Neural cell (in vitro differentiated cells): ENCODE measurements around the gene SCYL1. TPM values are rescaled to one million over a fixed set of nuclear protein-coding genes. Genes with fewer than 3 reads are reported as not detected.

ENCODE experiments used
- H2AFZ ChIP-seq: fragments of 200-600, 300-800 bp; sonication (generic), shearing (Covaris generic); 2 replicates; pipeline ENCODE4 v1.6.0; 2014; ENCODE audit warnings: low read depth, mild to moderate bottlenecking, antibody characterized with exemption, low read length, moderate library complexity
- H3F3A ChIP-seq: fragments of 200-600 bp; shearing (Covaris generic); 2 replicates; pipeline ENCODE4 v1.6.1; 2016; ENCODE audit warnings: mild to moderate bottlenecking, moderate library complexity, mixed read lengths, antibody characterized with exemption, low read length; ENCODE audit not compliant: insufficient read depth, poor library complexity, severe bottlenecking
- H3K27ac ChIP-seq: fragments of 200-600, 300-800 bp; sonication (generic), shearing (Covaris generic); 2 replicates; pipeline ENCODE4 v1.5.1; 2014; ENCODE audit warnings: mild to moderate bottlenecking, low read length, moderate library complexity
- H3K27me3 ChIP-seq: fragments of 300-800, 200-600 bp; sonication (generic), shearing (Covaris generic); 2 replicates; pipeline ENCODE4 v1.6.0; 2014; ENCODE audit warnings: mild to moderate bottlenecking, low read depth, low read length, moderate library complexity; ENCODE audit not compliant: insufficient read depth
- H3K36me3 ChIP-seq: fragments of 300-800, 200-600 bp; sonication (generic), shearing (Covaris generic); 2 replicates; pipeline ENCODE4 v1.5.1; 2014; ENCODE audit warnings: mild to moderate bottlenecking, antibody characterized with exemption, low read length, moderate library complexity; ENCODE audit not compliant: insufficient read depth
- H3K4me2 ChIP-seq: fragments of 300-800, 200-600 bp; sonication (generic), shearing (Covaris generic); 2 replicates; pipeline ENCODE4 v1.6.0; 2014; ENCODE audit warnings: mild to moderate bottlenecking, low read length
- H3K4me3 ChIP-seq: fragments of 300-800, 200-600 bp; sonication (generic), shearing (Covaris generic); 2 replicates; pipeline ENCODE4 v1.5.1; 2014; ENCODE audit warnings: mild to moderate bottlenecking, low read length, moderate library complexity
- H3K79me2 ChIP-seq: fragments of 200-600 bp; shearing (Covaris generic); replicated peaks from 2 replicates; pipeline ENCODE4 v1.6.0; 2014; ENCODE audit warnings: mild to moderate bottlenecking, low read length, moderate library complexity; ENCODE audit not compliant: insufficient read depth
- H3K9ac ChIP-seq: fragments of 300-800, 200-600 bp; sonication (generic), shearing (Covaris generic); 2 replicates; pipeline ENCODE4 v1.6.1; 2016; ENCODE audit warnings: mild to moderate bottlenecking, low read length, mixed read lengths
- H3K9me2 ChIP-seq: fragments of 200-600 bp; shearing (Covaris generic); 2 replicates; pipeline ENCODE4 v1.6.1; 2016; ENCODE audit warnings: mild to moderate bottlenecking, low read length, mixed read lengths; ENCODE audit not compliant: insufficient read depth
- H3K9me3 ChIP-seq: fragments of 200-600, 300-800 bp; sonication (generic), shearing (Covaris generic); 2 replicates; pipeline ENCODE4 v1.6.1; 2016; ENCODE audit warnings: mild to moderate bottlenecking, mixed run types, low read length, moderate library complexity, mixed read lengths
- H4K20me1 ChIP-seq: fragments of 200-600 bp; shearing (Covaris generic); 2 replicates; pipeline ENCODE4 v1.6.1; 2016; ENCODE audit warnings: mild to moderate bottlenecking, mixed run types; ENCODE audit not compliant: insufficient read depth
- CTCF ChIP-seq: fragments of 450-650 bp; IDR thresholded peaks from 2 replicates; pipeline ENCODE4 v1.5.1; 2014; ENCODE audit warnings: antibody characterized with exemption, mild to moderate bottlenecking, moderate library complexity; ENCODE audit not compliant: poor library complexity, severe bottlenecking
- EP300 ChIP-seq: fragments of 450-650 bp; conservative IDR thresholded peaks from 2 replicates; pipeline ENCODE4 v1.6.1; 2014; ENCODE audit warnings: antibody characterized with exemption, mild to moderate bottlenecking, moderate library complexity; ENCODE audit not compliant: poor library complexity, severe bottlenecking
- EZH2 ChIP-seq: fragments of 200-600, 300-800 bp; shearing (Covaris generic), sonication (generic); IDR thresholded peaks from 2 replicates; pipeline ENCODE4 v1.6.1; 2014; ENCODE audit warnings: antibody characterized with exemption, low read length, borderline replicate concordance, mild to moderate bottlenecking; ENCODE audit not compliant: insufficient read depth, poor library complexity, severe bottlenecking
- MXI1 ChIP-seq: fragments of 450-650 bp; conservative IDR thresholded peaks from 2 replicates; pipeline ENCODE4 v1.6.1; 2014; ENCODE audit warnings: antibody characterized with exemption, mild to moderate bottlenecking; ENCODE audit not compliant: poor library complexity, severe bottlenecking
- POLR2AphosphoS5 ChIP-seq: IDR thresholded peaks from 2 replicates; pipeline ENCODE4 v1.6.1; 2012
- RAD21 ChIP-seq: fragments of 450-650 bp; conservative IDR thresholded peaks from 2 replicates; pipeline ENCODE4 v1.6.1; 2014; ENCODE audit warnings: antibody characterized with exemption, mild to moderate bottlenecking, moderate library complexity
- REST ChIP-seq: IDR thresholded peaks from 2 replicates; pipeline ENCODE4 v1.6.1; 2012; ENCODE audit warnings: borderline replicate concordance
- SMC3 ChIP-seq: fragments of 450-650 bp; conservative IDR thresholded peaks from 2 replicates; pipeline ENCODE4 v1.6.1; 2014; ENCODE audit warnings: antibody characterized with exemption, mild to moderate bottlenecking, moderate library complexity; ENCODE audit not compliant: poor library complexity
- TAF1 ChIP-seq: IDR thresholded peaks from 2 replicates; pipeline ENCODE4 v1.6.1; 2012; ENCODE audit warnings: low read depth
- polyA plus RNA-seq: library from polyadenylated mRNA; depleted of rRNA; stranded (reverse); fragments of >200 nt; gene quantifications from 2 replicates; pipeline ENCODE4 v1.2.3, GENCODE V29; 2014

SCYL1 gene
- polyA plus RNA-seq, 1 donor from 2014 or later, result 48.3 TPM

DNA sequence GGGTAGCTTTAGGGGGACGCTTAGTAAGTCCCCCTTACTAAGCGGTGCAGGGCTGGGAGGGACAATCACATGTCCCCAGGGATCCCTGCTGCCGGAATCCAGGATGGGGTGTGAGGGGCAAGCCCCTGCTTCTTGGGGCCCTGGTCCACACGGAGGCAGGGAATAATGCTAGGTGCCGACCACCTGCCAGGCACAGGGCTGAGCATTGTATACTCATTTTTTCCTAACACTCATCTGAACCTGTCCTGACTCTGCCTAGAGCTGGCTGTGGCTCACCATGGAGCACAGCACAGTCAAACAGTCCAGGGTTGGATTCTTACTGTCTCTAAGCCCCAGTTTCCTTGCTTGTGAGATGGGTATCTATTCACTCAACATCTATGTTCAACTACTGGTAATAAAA lies 34.7 kb downstream of the SCYL1 start:
- Histone ChIP-seq H3F3A (no peaks in the 10 kb centered on the region), H3K9me2 (no peaks in the 10 kb centered on the region), H4K20me1 (no peaks in the 10 kb centered on the region), H3K4me2 (no peak overlapping the region), H2AFZ (no peak overlapping the region), H3K36me3 (no peaks in the 10 kb centered on the region), H3K4me3 (no peak overlapping the region), H3K9me3 (no peaks in the 10 kb centered on the region), H3K27me3 (no peaks in the 10 kb centered on the region), H3K9ac (no peak overlapping the region), H3K27ac (no peak overlapping the region), H3K79me2 (no peaks in the 10 kb centered on the region)
- TF ChIP-seq MXI1 (no peak), EP300 (no peak), RAD21 (no peak), TAF1 (no peak), REST (no peak), SMC3 (no peak), CTCF (no peak), EZH2 (no peak), POLR2AphosphoS5 (no peak)

DNA sequence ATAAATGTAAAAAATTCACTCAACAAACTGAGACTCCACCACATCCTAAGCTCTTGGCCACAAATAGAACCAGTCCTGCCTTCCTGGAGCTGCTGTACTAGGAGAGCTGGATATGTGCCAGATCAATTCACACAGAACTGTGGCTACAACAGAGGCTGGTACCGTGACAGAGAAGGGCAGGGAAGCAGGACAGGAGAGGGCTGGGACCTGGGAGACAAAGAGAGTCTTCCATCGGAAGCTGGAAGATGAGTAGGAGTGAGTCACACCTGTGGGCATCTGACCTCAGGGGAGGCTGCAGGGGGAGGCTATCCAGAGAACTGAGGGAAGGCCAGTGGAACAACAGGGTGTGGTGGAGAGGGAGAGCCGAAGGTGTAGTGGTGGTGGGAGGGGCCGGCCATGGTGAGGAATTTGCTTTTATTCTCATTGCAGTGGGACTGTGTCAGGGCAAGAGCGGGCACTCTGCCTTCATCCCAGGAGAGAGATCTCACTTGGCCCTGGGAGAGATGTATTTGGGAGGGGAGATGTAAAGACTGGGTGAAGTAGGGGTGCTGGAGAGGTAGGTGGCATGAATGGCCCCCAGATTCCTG lies 35.2 kb downstream of the SCYL1 start:
- Histone ChIP-seq H3K79me2 (no peaks in the 10 kb centered on the region), H2AFZ (no peak overlapping the region), H3K4me2 (no peak overlapping the region), H3K27me3 (no peaks in the 10 kb centered on the region), H3K36me3 (no peaks in the 10 kb centered on the region), H3K9me2 (no peaks in the 10 kb centered on the region), H4K20me1 (no peaks in the 10 kb centered on the region), H3K27ac (no peak overlapping the region), H3K9ac (no peak overlapping the region), H3K9me3 (no peaks in the 10 kb centered on the region), H3F3A (no peaks in the 10 kb centered on the region), H3K4me3 (no peak overlapping the region)
- TF ChIP-seq MXI1 (no peak), REST (no peak), EZH2 (no peak), SMC3 (no peak), CTCF (no peak), POLR2AphosphoS5 (no peak)
